CD4-positive, alpha-beta T cell (primary cell): Measurements from ENCODE around the gene FOLR3. TPM values are rescaled to one million over a fixed set of nuclear protein-coding genes. Genes with fewer than 3 reads are reported as not detected.

Source experiments
- ATAC-seq: fragments of 200-7000 bp; cut with Tn5 transposase; one replicate; pipeline ENCODE4 v1.10.0; 2022; ENCODE audit warnings: mild to moderate bottlenecking; ENCODE audit not compliant: poor library complexity
- CTCF ChIA-PET: fragments of 350-600 bp; sonication (Branson Sonifier 250); formaldehyde crosslinking; loops from one replicate; lab custom pipeline; 2021; ENCODE audit warnings: antibody characterized with exemption, inconsistent platforms; lab: Charles Lee
- POLR2A ChIA-PET: fragments of 350-600 bp; sonication (Branson Sonifier 250); formaldehyde crosslinking; loops from one replicate; lab custom pipeline; 2021; ENCODE audit warnings: antibody characterized with exemption, inconsistent platforms; lab: Charles Lee
- DNase-seq, 14 experiments: peaks; one replicate each; pipeline ENCODE4 v3.0.0-alpha.2; 2013 to 2020; ENCODE audit warnings: mixed read lengths in 2 of 14
- H3K27ac ChIP-seq, 2 donors: one replicate each; pipeline versions ENCODE4 v1.5.1 to v1.7.0; 2013; ENCODE audit warnings: low read length in 2 of 2, low read depth in 1 of 2, mild to moderate bottlenecking in 1 of 2
- H3K27me3 ChIP-seq, 2 experiments: 1 replicate in 1 of 2; 2 replicates in 1 of 2; pipeline versions ENCODE4 v1.6.1 to v1.7.0; 2013; ENCODE audit warnings: low read length in 2 of 2, control low read depth in 1 of 2, mild to moderate bottlenecking in 1 of 2, moderate library complexity in 1 of 2; ENCODE audit not compliant: insufficient read depth in 2 of 2, control insufficient read depth in 1 of 2
- H3K36me3 ChIP-seq: one replicate; pipeline ENCODE4 v1.6.1; 2013; ENCODE audit warnings: low read length, control low read depth; ENCODE audit not compliant: insufficient read depth
- H3K4me1 ChIP-seq: one replicate; pipeline ENCODE4 v1.6.1; 2013; ENCODE audit warnings: low read length, control low read depth; ENCODE audit not compliant: insufficient read depth
- H3K4me3 ChIP-seq: one replicate; pipeline ENCODE4 v1.5.1; 2013; ENCODE audit warnings: mild to moderate bottlenecking, low read length, moderate library complexity
- H3K9me3 ChIP-seq, 2 experiments: 1 replicate in 1 of 2; 2 replicates in 1 of 2; pipeline versions ENCODE4 v1.6.1 to v1.7.0; 2013; ENCODE audit warnings: low read length in 2 of 2, mild to moderate bottlenecking in 2 of 2, control low read depth in 1 of 2, moderate library complexity in 1 of 2; ENCODE audit not compliant: control insufficient read depth in 1 of 2, insufficient read depth in 1 of 2
- H3K27ac Mint-ChIP-seq: one replicate; pipeline ENCODE4 v1.8.0; 2020; ENCODE audit warnings: mixed read lengths
- H3K27me3 Mint-ChIP-seq: one replicate; pipeline ENCODE4 v1.8.0; 2021; ENCODE audit warnings: mixed read lengths
- H3K36me3 Mint-ChIP-seq: one replicate; pipeline ENCODE4 v1.8.0; 2021; ENCODE audit warnings: low read depth, mixed read lengths
- H3K4me1 Mint-ChIP-seq: one replicate; pipeline ENCODE4 v1.8.0; 2021; ENCODE audit warnings: low read depth, mixed read lengths
- H3K4me3 Mint-ChIP-seq: one replicate; pipeline ENCODE4 v1.8.0; 2020; ENCODE audit warnings: mild to moderate bottlenecking, mixed read lengths
- H3K9me3 Mint-ChIP-seq: one replicate; pipeline ENCODE4 v1.8.0; 2020; ENCODE audit warnings: mixed read lengths
- CTCF ChIP-seq: fragments of 200-600 bp; IDR thresholded peaks from one replicate; pipeline ENCODE4 v1.8.0; 2022; ENCODE audit warnings: antibody characterized with exemption, mild to moderate bottlenecking
- intact Hi-C, 2 experiments: fragments of 100-400 bp; cut with DNase I in 1 of 2; cut with micrococcal nuclease in 1 of 2; formaldehyde crosslinking; loops; one replicate each; pipeline versions ENCODE4 v1.15.1 to v1.9.0; 2023 to 2025; cut with DNase I, micrococcal nuclease
- total RNA-seq, 174 experiments: library from RNA in 2 of 174; stranded (reverse) in 2 of 174; gene quantifications; one replicate each; pipeline ENCODE4 v1.2.3 and lab custom pipeline; 2021 to 2026

FOLR3 gene
- total RNA-seq, 2 experiments from 2014 or later, result 0.47 TPM; not detected in 1

DNA sequence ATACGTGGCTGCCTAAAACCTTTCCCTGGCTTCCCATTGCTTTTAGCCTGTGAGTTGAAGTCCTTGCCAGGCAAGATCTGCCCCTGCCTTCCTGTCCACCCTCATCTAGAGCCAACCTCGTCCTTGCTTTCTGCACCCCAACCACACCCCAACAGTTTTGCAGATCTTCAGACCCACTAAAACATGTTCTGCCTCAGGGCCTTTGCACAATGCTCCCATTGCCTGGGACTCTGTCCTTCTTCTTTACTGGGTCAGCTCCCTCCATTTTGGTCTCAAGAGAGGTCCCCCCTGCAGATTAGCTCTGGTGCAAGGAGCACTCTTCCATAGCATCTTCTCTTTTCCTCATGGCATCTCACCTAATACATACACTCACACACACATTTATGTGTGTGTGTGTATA, 14.6 kb upstream of the FOLR3 start:
- ATAC-seq (no peak), DNase-seq (no peak)
- Mint-ChIP-seq H3K4me3 (no peak overlapping the region), H3K4me1 (no peaks in the 10 kb centered on the region), H3K9me3 (no peaks in the 10 kb centered on the region), H3K36me3 (no peaks in the 10 kb centered on the region), H3K27ac (no peak overlapping the region), H3K27me3 (peaks cover 25% of the 10 kb centered on the region)
- no peak overlapping the region for H3K27ac ChIP-seq
- H3K36me3 ChIP-seq, result no peaks in the 10 kb centered on the region
- H3K9me3 ChIP-seq, result no peaks in the 10 kb centered on the region
- no peak for TF ChIP-seq CTCF
- no peaks in the 10 kb centered on the region for H3K4me1 ChIP-seq
- CTCF ChIA-PET, result no interaction called here
- POLR2A ChIA-PET, result no interaction called here
- no peaks in the 10 kb centered on the region for H3K27me3 ChIP-seq
- no peak overlapping the region for H3K4me3 ChIP-seq
- intact Hi-C loops, result no loop called here

DNA sequence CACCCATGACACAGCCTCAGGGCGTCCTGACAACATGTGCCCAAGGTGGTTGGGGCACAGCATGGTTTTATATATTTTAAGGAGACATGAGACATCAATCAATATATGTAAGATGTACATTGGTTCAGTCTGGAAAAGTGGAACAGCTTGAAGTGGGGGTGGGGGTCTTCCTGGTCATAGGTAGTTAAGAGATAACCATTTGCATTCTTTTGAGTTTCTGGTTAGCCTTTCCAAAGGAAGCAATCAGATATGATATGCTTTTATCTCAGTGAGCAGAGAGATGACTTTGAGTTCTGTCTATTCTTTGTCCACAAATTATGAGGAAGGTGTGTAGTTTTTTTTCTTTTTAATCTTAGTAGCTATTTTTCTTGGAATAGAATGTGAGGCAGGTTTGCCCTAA, 12.9 kb upstream of the FOLR3 start:
- H3K9me3 ChIP-seq, result no peaks in the 10 kb centered on the region
- Mint-ChIP-seq H3K27me3 (peaks cover 25% of the 10 kb centered on the region), H3K9me3 (no peaks in the 10 kb centered on the region), H3K36me3 (no peaks in the 10 kb centered on the region), H3K4me1 (no peaks in the 10 kb centered on the region), H3K4me3 (no peak overlapping the region), H3K27ac (no peak overlapping the region)
- no peak for DNase-seq
- ChIA-PET CTCF (no interaction called here), POLR2A (no interaction called here)
- TF ChIP-seq CTCF, result no peak
- no peaks in the 10 kb centered on the region for H3K36me3 ChIP-seq
- H3K27me3 ChIP-seq, result no peaks in the 10 kb centered on the region
- no peaks in the 10 kb centered on the region for H3K4me1 ChIP-seq
- H3K27ac ChIP-seq, result no peak overlapping the region
- intact Hi-C loops, result no loop called here
- ATAC-seq, result no peak
- H3K4me3 ChIP-seq, result no peak overlapping the region

DNA sequence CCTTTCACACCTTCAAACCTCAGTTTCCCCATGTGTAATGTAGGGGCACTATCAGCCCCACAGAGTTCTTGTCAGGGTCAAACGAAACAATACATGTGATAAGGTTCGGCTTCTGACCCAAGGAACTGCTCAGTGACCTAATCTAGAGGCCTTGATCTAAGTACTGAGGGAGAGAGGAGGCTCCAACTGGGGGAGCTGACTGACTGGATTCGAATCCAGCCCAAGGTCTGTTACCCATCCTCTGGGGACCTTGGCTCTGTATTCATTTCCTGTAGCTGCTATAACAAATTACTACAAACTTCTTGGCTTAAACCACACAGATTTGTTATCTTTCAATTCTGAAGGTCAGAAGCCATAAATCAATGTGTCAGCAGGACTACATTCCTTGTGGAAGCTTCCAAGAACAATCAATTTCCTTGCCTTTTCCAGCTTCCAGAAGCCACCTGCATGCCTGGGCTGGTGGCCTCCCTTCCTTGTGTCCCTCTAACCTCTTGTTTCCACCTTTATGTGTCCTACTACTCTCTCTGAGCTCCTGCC, 12.3 kb upstream of the FOLR3 start:
- ATAC-seq (no peak), DNase-seq (no peak)
- ChIA-PET CTCF (interaction anchor here (1.4 kb wide), 1 partner anchor 32 kb away, joined by 3 read pairs; no protein-coding TSS in a partner anchor), POLR2A (no interaction called here)
- Histone ChIP-seq H3K27me3 (no peaks in the 10 kb centered on the region), H3K9me3 (peaks cover 0 to 5% of the 10 kb centered on the region in 2 experiments), H3K4me3 (no peak overlapping the region), H3K4me1 (no peaks in the 10 kb centered on the region), H3K36me3 (no peaks in the 10 kb centered on the region), H3K27ac (no peak overlapping the region)
- no peaks in the 10 kb centered on the region for H3K36me3 Mint-ChIP-seq
- H3K27ac Mint-ChIP-seq, result no peak overlapping the region
- no peak for TF ChIP-seq CTCF
- no peaks in the 10 kb centered on the region for H3K4me1 Mint-ChIP-seq
- H3K4me3 Mint-ChIP-seq, result no peak overlapping the region
- H3K9me3 Mint-ChIP-seq, result peaks cover 5% of the 10 kb centered on the region
- intact Hi-C loops, result no loop called here
- H3K27me3 Mint-ChIP-seq, result peaks cover 25% of the 10 kb centered on the region
